Stimulated activated naive CD8-positive, alpha-beta T cell treated with anti-CD3 and anti-CD28 coated beads, Interleukin-15, Interleukin-2, amounts not matched to agents 100 ng/mL and 50 ng/mL, for 24 hours (primary cell): ENCODE results near the gene STYX.
"Not testable (repeated sequence)": the region's sequence is repeated elsewhere in the genome, so short reads cannot be mapped to it uniquely, and the experiment has no call there.

Experiments
- H3K27ac Mint-ChIP-seq: one replicate; pipeline ENCODE4 v1.8.0; 2021; ENCODE audit warnings: mild to moderate bottlenecking, mixed read lengths
- H3K27me3 Mint-ChIP-seq: one replicate; pipeline ENCODE4 v1.8.0; 2021; ENCODE audit warnings: mixed read lengths
- H3K36me3 Mint-ChIP-seq: one replicate; pipeline ENCODE4 v1.8.0; 2021; ENCODE audit warnings: low read depth, mixed read lengths
- H3K4me1 Mint-ChIP-seq: one replicate; pipeline ENCODE4 v1.8.0; 2021; ENCODE audit warnings: low read depth, mixed read lengths
- H3K4me3 Mint-ChIP-seq: one replicate; pipeline ENCODE4 v1.8.0; 2021; ENCODE audit warnings: mild to moderate bottlenecking, mixed read lengths
- H3K9me3 Mint-ChIP-seq: one replicate; pipeline ENCODE4 v1.8.0; 2021; ENCODE audit warnings: mixed read lengths

Gene STYX

GRCh38 chr14:52706286-52706685 is 23.7 kb upstream of the STYX start:
- H3K27ac Mint-ChIP-seq = peak overlapping the region; percentile 99
- peaks cover 58% of the 10 kb centered on the region for H3K4me1 Mint-ChIP-seq
- H3K27me3 Mint-ChIP-seq = no peaks in the 10 kb centered on the region
- peak overlapping the region; percentile 100 for H3K4me3 Mint-ChIP-seq
- peaks cover 43% of the 10 kb centered on the region for H3K36me3 Mint-ChIP-seq
- no peaks in the 10 kb centered on the region for H3K9me3 Mint-ChIP-seq

- H3K27me3 Mint-ChIP-seq = no peaks in the 10 kb centered on the region
- H3K9me3 Mint-ChIP-seq = no peaks in the 10 kb centered on the region
- H3K27ac Mint-ChIP-seq = peak within 1 kb of the TSS; percentile 99
- H3K4me1 Mint-ChIP-seq = peaks cover 62% of the 10 kb centered on the region
- H3K4me3 Mint-ChIP-seq = peak within 1 kb of the TSS; percentile 100
- peaks cover 50% of the 10 kb centered on the region for H3K36me3 Mint-ChIP-seq
Measured at GRCh38 chr14:52706724-52707706, 23.0 kb upstream of the STYX start, which contains the start of gene PSMC6. PSMC6 (plus strand) TSS chr14:52707200; CDS start chr14:52707220, 20 bp downstream.

GRCh38 chr14:52711666-52712065 is 18.3 kb upstream of the STYX start:
- Mint-ChIP-seq H3K4me1 (peaks cover 57% of the 10 kb centered on the region), H3K36me3 (peaks cover 88% of the 10 kb centered on the region), H3K27ac (peak overlapping the region; percentile 28)

GRCh38 chr14:52716155-52716554 is 13.8 kb upstream of the STYX start:
- Mint-ChIP-seq H3K27me3 (no peaks in the 10 kb centered on the region), H3K36me3 (peaks cover 75% of the 10 kb centered on the region), H3K4me1 (peaks cover 15% of the 10 kb centered on the region), H3K9me3 (no peaks in the 10 kb centered on the region), H3K27ac (no peak overlapping the region), H3K4me3 (no peak overlapping the region)

More at GRCh38 chr14:52711666-52712065, 18.3 kb upstream of the STYX start:
- Mint-ChIP-seq H3K4me3 (no peak overlapping the region), H3K27me3 (no peaks in the 10 kb centered on the region), H3K9me3 (no peaks in the 10 kb centered on the region)

- H3K27ac Mint-ChIP-seq = peak overlapping the region; percentile 4
- H3K36me3 Mint-ChIP-seq = peaks cover 76% of the 10 kb centered on the region
- H3K4me3 Mint-ChIP-seq = no peak overlapping the region
Measured at GRCh38 chr14:52723514-52724359, 6.2 kb upstream of the STYX start.

GRCh38 chr14:52724360-52724644 is 5.7 kb upstream of the STYX start:
- Mint-ChIP-seq H3K27ac (peak overlapping the region; percentile 4), H3K36me3 (peaks cover 72% of the 10 kb centered on the region), H3K9me3 (no peaks in the 10 kb centered on the region), H3K4me3 (no peak overlapping the region), H3K27me3 (no peaks in the 10 kb centered on the region), H3K4me1 (peaks cover 33% of the 10 kb centered on the region)

More at GRCh38 chr14:52723514-52724359, 6.2 kb upstream of the STYX start:
- Mint-ChIP-seq H3K27me3 (no peaks in the 10 kb centered on the region), H3K9me3 (no peaks in the 10 kb centered on the region), H3K4me1 (peaks cover 32% of the 10 kb centered on the region)

- not testable (repeated sequence) for H3K27ac Mint-ChIP-seq, H3K27me3 Mint-ChIP-seq, H3K4me3 Mint-ChIP-seq, H3K9me3 Mint-ChIP-seq
- H3K4me1 Mint-ChIP-seq = peaks cover 35% of the 10 kb centered on the region
- H3K36me3 Mint-ChIP-seq = peaks cover 48% of the 10 kb centered on the region
Measured at GRCh38 chr14:52727509-52727908, 2.5 kb upstream of the STYX start.

- peak overlapping the region; percentile 58 for H3K27ac Mint-ChIP-seq
- H3K36me3 Mint-ChIP-seq = peaks cover 49% of the 10 kb centered on the region
- peaks cover 36% of the 10 kb centered on the region for H3K4me1 Mint-ChIP-seq
- H3K4me3 Mint-ChIP-seq, H3K27me3 Mint-ChIP-seq, H3K9me3 Mint-ChIP-seq: not testable (repeated sequence)
Measured at GRCh38 chr14:52729035-52729434, 931 bp upstream of the STYX start.

GRCh38 chr14:52729585-52729924 is 411 bp upstream of the STYX start:
- peak overlapping the region; percentile 96 for H3K4me3 Mint-ChIP-seq
- H3K4me1 Mint-ChIP-seq = peaks cover 41% of the 10 kb centered on the region
- no peaks in the 10 kb centered on the region for H3K27me3 Mint-ChIP-seq
- H3K27ac Mint-ChIP-seq = peak overlapping the region; percentile 93
- peaks cover 49% of the 10 kb centered on the region for H3K36me3 Mint-ChIP-seq
- no peaks in the 10 kb centered on the region for H3K9me3 Mint-ChIP-seq

GRCh38 chr14:52730709-52731111 is 744 bp downstream of the STYX start:
- peaks cover 38% of the 10 kb centered on the region for H3K36me3 Mint-ChIP-seq
- peak overlapping the region; percentile 93 for H3K27ac Mint-ChIP-seq
- H3K4me1 Mint-ChIP-seq = peaks cover 46% of the 10 kb centered on the region
- no peaks in the 10 kb centered on the region for H3K9me3 Mint-ChIP-seq
- H3K27me3 Mint-ChIP-seq = no peaks in the 10 kb centered on the region
- H3K4me3 Mint-ChIP-seq = peak overlapping the region; percentile 96

GRCh38 chr14:52733824-52734223 is 3.9 kb downstream of the STYX start:
- no peak overlapping the region for H3K4me3 Mint-ChIP-seq
- peaks cover 28% of the 10 kb centered on the region for H3K36me3 Mint-ChIP-seq
- no peak overlapping the region for H3K27ac Mint-ChIP-seq
- no peaks in the 10 kb centered on the region for H3K27me3 Mint-ChIP-seq
- peaks cover 70% of the 10 kb centered on the region for H3K4me1 Mint-ChIP-seq
- H3K9me3 Mint-ChIP-seq = no peaks in the 10 kb centered on the region

- H3K4me3 Mint-ChIP-seq = no peak overlapping the region
Measured at GRCh38 chr14:52735921-52736489, 6.0 kb downstream of the STYX start.

GRCh38 chr14:52738409-52738808 is 8.4 kb downstream of the STYX start:
- Mint-ChIP-seq H3K4me1 (peaks cover 80% of the 10 kb centered on the region), H3K4me3 (no peak overlapping the region), H3K36me3 (peaks cover 26% of the 10 kb centered on the region), H3K27ac (no peak overlapping the region), H3K9me3 (no peaks in the 10 kb centered on the region), H3K27me3 (no peaks in the 10 kb centered on the region)

More at GRCh38 chr14:52735921-52736489, 6.0 kb downstream of the STYX start:
- Mint-ChIP-seq H3K9me3 (no peaks in the 10 kb centered on the region), H3K27me3 (no peaks in the 10 kb centered on the region), H3K4me1 (peaks cover 73% of the 10 kb centered on the region), H3K36me3 (peaks cover 33% of the 10 kb centered on the region), H3K27ac (peak overlapping the region; percentile 70)

- peaks cover 79% of the 10 kb centered on the region for H3K4me1 Mint-ChIP-seq
- H3K27me3 Mint-ChIP-seq = no peaks in the 10 kb centered on the region
- H3K36me3 Mint-ChIP-seq = peaks cover 21% of the 10 kb centered on the region
- H3K4me3 Mint-ChIP-seq = no peak overlapping the region
- H3K9me3 Mint-ChIP-seq = no peaks in the 10 kb centered on the region
- H3K27ac Mint-ChIP-seq = peak overlapping the region; percentile 26
Measured at GRCh38 chr14:52740751-52741150, 10.8 kb downstream of the STYX start.

- H3K27ac Mint-ChIP-seq = peak overlapping the region; percentile 87
- H3K36me3 Mint-ChIP-seq = peaks cover 29% of the 10 kb centered on the region
- no peaks in the 10 kb centered on the region for H3K9me3 Mint-ChIP-seq
- H3K27me3 Mint-ChIP-seq = no peaks in the 10 kb centered on the region
- H3K4me1 Mint-ChIP-seq = peaks cover 68% of the 10 kb centered on the region
- H3K4me3 Mint-ChIP-seq = peak overlapping the region; percentile 74
Measured at GRCh38 chr14:52741865-52742264, 11.9 kb downstream of the STYX start.
